PFSK-1 (cell line): ENCODE results near the gene RDH16.

ENCODE experiments used
- POLR2AphosphoS5 ChIP-seq: IDR thresholded peaks from 2 replicates; pipeline ENCODE4 v1.6.1; 2012; ENCODE audit warnings: low read depth, mild to moderate bottlenecking, control low read depth, low read length, moderate library complexity
- TAF1 ChIP-seq: IDR thresholded peaks from 2 replicates; pipeline ENCODE4 v1.6.1; 2012; ENCODE audit warnings: low read length, control low read depth, borderline replicate concordance; ENCODE audit not compliant: insufficient read depth

GRCh38 chr12:56932867-56933266 lies 24.5 kb downstream of the RDH16 start:
- TF ChIP-seq POLR2AphosphoS5 (no peak), TAF1 (no peak)
